HepG2 (cell line): ENCODE results near the gene PRDX3. TPM values are rescaled to one million over a fixed set of nuclear protein-coding genes. Genes with fewer than 3 reads are reported as not detected.

Source experiments
- ATAC-seq: fragments of 200-7000 bp; cut with Tn5 transposase; 3 replicates; pipeline ENCODE4 v1.9.1; 2020; ENCODE audit warnings: mild to moderate bottlenecking, moderate library complexity
- BruUV-seq: library from RNA; stranded (reverse); fragments of 400-500 nt; replicated peaks from 2 replicates; lab custom pipeline; 2021; lab: Mats Ljungman, UMichigan
- CTCF ChIA-PET: fragments of 300-600 bp; formaldehyde crosslinking; extraction: SDS; loops from one replicate; lab custom pipeline; 2021; ENCODE audit warnings: low total read pairs, inconsistent platforms, low intra/inter-chr PET ratio; lab: Yijun Ruan, JAX
- POLR2A ChIA-PET: fragments of 350-600 bp; sonication (Branson Sonifier 250); formaldehyde crosslinking; loops from one replicate; lab custom pipeline; 2020; ENCODE audit warnings: antibody characterized with exemption, inconsistent platforms; lab: Yijun Ruan, JAX
- DNase-seq: peaks from one replicate; pipeline ENCODE4 v3.0.0-alpha.2; 2015; ENCODE audit warnings: low spot score
- FAIRE-seq: peaks from 3 replicates; lab custom pipeline; 2011; peaks lifted over from hg19 to GRCh38; lab: Jason Lieb, UNC
- H2AFZ ChIP-seq: one replicate; pipeline ENCODE4 v1.6.1; 2011; ENCODE audit warnings: low read length, inconsistent platforms
- H3K27ac ChIP-seq: fragments of 300-600 bp; 3 replicates; pipeline ENCODE4 v1.8.0; 2011; ENCODE audit warnings: mixed run types, mild to moderate bottlenecking, mixed read lengths, low read length, inconsistent platforms; ENCODE audit not compliant: insufficient read depth; ENCODE audit errors: extremely low read length
- H3K27me3 ChIP-seq, 2 experiments: fragments of 200-600 bp in 1 of 2; 2 replicates in 1 of 2; 3 replicates in 1 of 2; pipeline versions ENCODE4 v1.6.0 to v1.8.0; 2011; ENCODE audit warnings: low read length in 2 of 2, mild to moderate bottlenecking in 2 of 2, moderate library complexity in 2 of 2, inconsistent platforms in 1 of 2; ENCODE audit not compliant: insufficient read depth in 2 of 2, control insufficient read depth in 1 of 2
- H3K36me3 ChIP-seq, 2 experiments: fragments of 200-600 bp in 1 of 2; replicated peaks in 1 of 2; 2 replicates in 1 of 2; 3 replicates in 1 of 2; pipeline versions ENCODE4 v1.5.1 to v1.8.0; 2011; ENCODE audit warnings: low read length in 2 of 2, inconsistent platforms in 1 of 2; ENCODE audit not compliant: insufficient read depth in 2 of 2, control insufficient read depth in 1 of 2
- H3K4me1 ChIP-seq: 2 replicates; pipeline ENCODE4 v1.5.1; 2012; ENCODE audit warnings: low read length, inconsistent platforms; ENCODE audit not compliant: insufficient read depth
- H3K4me2 ChIP-seq: 2 replicates; pipeline ENCODE4 v1.6.0; 2011; ENCODE audit warnings: low read depth, low read length, inconsistent platforms
- H3K4me3 ChIP-seq, 3 experiments: fragments of 200-600 bp in 1 of 3; sonication (generic), shearing (Covaris generic) in 1 of 3; replicated peaks in 1 of 3; 2 replicates each; pipeline ENCODE4 v1.5.1; 2011 to 2016; ENCODE audit warnings: low read length in 3 of 3, inconsistent platforms in 2 of 3, low read depth in 2 of 3, mild to moderate bottlenecking in 2 of 3, control low read depth in 1 of 3, mixed read lengths in 1 of 3; ENCODE audit not compliant: insufficient read depth in 1 of 3
- H3K79me2 ChIP-seq: one replicate; pipeline ENCODE4 v1.6.1; 2011; ENCODE audit warnings: low read length, inconsistent platforms; ENCODE audit not compliant: insufficient read depth
- H3K9ac ChIP-seq: 2 replicates; pipeline ENCODE4 v1.6.0; 2011; ENCODE audit warnings: mild to moderate bottlenecking, low read depth, low read length, inconsistent platforms; ENCODE audit not compliant: insufficient read depth
- H3K9me3 ChIP-seq: 2 replicates; pipeline ENCODE4 v1.5.1; 2012; ENCODE audit warnings: mild to moderate bottlenecking, low read length
- H4K20me1 ChIP-seq: 2 replicates; pipeline ENCODE4 v1.6.0; 2011; ENCODE audit warnings: inconsistent platforms, mild to moderate bottlenecking, low read length, moderate library complexity; ENCODE audit not compliant: insufficient read depth
- HMG20A ChIP-seq: IDR thresholded peaks from 2 replicates; pipeline ENCODE4 v1.6.1; 2016; ENCODE audit warnings: borderline replicate concordance
- HMGXB3 ChIP-seq: sonication (generic); formaldehyde crosslinking; IDR thresholded peaks from 2 replicates; pipeline ENCODE4 v1.4.0; 2020; ENCODE audit warnings: missing genetic modification reagents, borderline replicate concordance
- HOXA9 ChIP-seq: sonication (generic); formaldehyde crosslinking; IDR thresholded peaks from 2 replicates; pipeline ENCODE4 v1.8.1; 2022; ENCODE audit warnings: missing genetic modification reagents, mild to moderate bottlenecking, moderate library complexity, borderline replicate concordance
- MTF1 ChIP-seq: sonication (generic); formaldehyde crosslinking; IDR thresholded peaks from 2 replicates; pipeline ENCODE4 v1.5.0; 2020; ENCODE audit warnings: missing genetic modification reagents
- RARA ChIP-seq: IDR thresholded peaks from 2 replicates; pipeline ENCODE4 v1.6.1; 2016; ENCODE audit warnings: missing genetic modification reagents, missing compliant biosample characterization
- RXRA ChIP-seq: sonication (generic); formaldehyde crosslinking; IDR thresholded peaks from 2 replicates; pipeline ENCODE4 v1.5.1; 2020; ENCODE audit warnings: missing genetic modification reagents
- SP5 ChIP-seq: IDR thresholded peaks from 2 replicates; pipeline ENCODE4 v1.6.1; 2016; ENCODE audit warnings: low read depth, borderline replicate concordance
- SRSF9 ChIP-seq: fragments of 200-400 bp; formaldehyde crosslinking; IDR thresholded peaks from 2 replicates; pipeline ENCODE4 v1.6.1; 2018; ENCODE audit warnings: borderline replicate concordance, mild to moderate bottlenecking, low read depth, low read length; ENCODE audit not compliant: insufficient read depth, poor library complexity, severe bottlenecking
- WGBS: methylation state at CpG from one replicate; pipeline ENCODE4 v1.1.6; 2017; ENCODE audit warnings: low lambda C conversion rate; 5-methylcytosine and 5-hydroxymethylcytosine counted together
- in situ Hi-C: cut with HindIII; loops from 2 replicates; pipeline ENCODE4 v1.10.0; 2017; ENCODE audit warnings: low pct_unique_long_range_greater_than_20kb; ENCODE audit not compliant: extremely low pct_ligation_motif_present
- intact Hi-C: fragments of 100-400 bp; cut with micrococcal nuclease; formaldehyde crosslinking; loops from one replicate; pipeline ENCODE4 v1.10.0; 2022; ENCODE audit not compliant: unreplicated experiment
- polyA plus RNA-seq, 8 experiments: library from polyadenylated mRNA; depleted of rRNA in 3 of 8; stranded (reverse) in 7 of 8; unstranded in 1 of 8; fragments of >200 nt; fragmentation: Illumina TruSeq in 4 of 8; extraction: Trizol in 4 of 8; gene quantifications; 2 replicates each; pipeline versions ENCODE4 v1.2.1 to v1.2.3, GENCODE V29; 2011 to 2016; ENCODE audit warnings: low read depth in 4 of 8, missing spikeins in 1 of 8, mixed read lengths in 1 of 8; ENCODE audit not compliant: insufficient read depth in 1 of 8
- total RNA-seq, 5 experiments: library from RNA; depleted of rRNA; stranded (reverse); fragments of >200 nt; fragmentation: Illumina TruSeq; extraction: Trizol; gene quantifications; 2 replicates each; pipeline ENCODE4 v1.2.3, GENCODE V29; 2016; ENCODE audit warnings: low read depth in 1 of 5
- TF ChIP-seq, protein P1 (sequence below): sonication (generic); formaldehyde crosslinking; IDR thresholded peaks from 2 replicates; pipeline ENCODE4 v1.4.0; 2020; ENCODE audit warnings: missing genetic modification reagents

Gene PRDX3
- total and polyA plus RNA-seq, 2 of the 13 experiments (the other 11 are each of a cell fraction or from before 2014, with no cell fraction given), result 407 to 565 TPM

DNA sequence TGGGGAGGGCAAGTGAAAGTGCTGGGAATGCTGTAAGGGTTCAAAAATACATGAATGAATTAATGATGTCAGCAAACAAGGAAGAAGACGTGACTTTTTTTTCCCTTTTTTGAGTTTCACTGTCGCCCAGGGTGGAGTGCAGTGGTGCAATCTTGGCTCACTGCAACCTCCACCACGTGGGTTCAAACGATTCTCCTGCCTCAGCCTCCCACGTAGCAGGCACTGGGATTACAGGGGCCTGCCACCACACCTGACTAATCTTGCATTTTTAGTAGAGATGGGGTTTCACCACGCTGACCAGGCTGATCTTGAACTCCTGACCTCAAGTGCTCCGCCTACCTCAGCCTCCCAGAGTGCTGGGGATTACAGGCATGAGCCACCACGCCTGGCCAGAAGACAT lies 44.7 kb downstream of the PRDX3 start:
- Histone ChIP-seq H3K4me3 (no peak overlapping the region), H3K4me1 (peaks cover 32% of the 10 kb centered on the region), H3K27me3 (no peaks in the 10 kb centered on the region), H3K4me2 (no peak overlapping the region), H3K9me3 (no peaks in the 10 kb centered on the region), H3K27ac (no peak overlapping the region), H3K36me3 (peaks cover 14 to 52% of the 10 kb centered on the region in 2 experiments), H3K79me2 (no peaks in the 10 kb centered on the region), H4K20me1 (no peaks in the 10 kb centered on the region), H3K9ac (no peak overlapping the region), H2AFZ (no peak overlapping the region)
- CTCF ChIA-PET, result no interaction called here
- DNase-seq (no peak), FAIRE-seq (no peak), ATAC-seq (no peak)
- 87% methylated on average over 6 of the region's 8 CpGs for WGBS
- BruUV-seq, result no TSS peak
- TF ChIP-seq MTF1 (CRISPR knock-in tag), result no peak
- no peak for TF ChIP-seq SRSF9
- peak; percentile 25; the same call in 1 of the 2 replicates for TF ChIP-seq RXRA (CRISPR knock-in tag)
- TF ChIP-seq HMG20A (CRISPR knock-in tag), result no peak
- no peak for TF ChIP-seq HMGXB3 (CRISPR knock-in tag)
- peak; percentile 59 for TF ChIP-seq RARA (CRISPR knock-in tag)
- TF ChIP-seq, protein P1, sequence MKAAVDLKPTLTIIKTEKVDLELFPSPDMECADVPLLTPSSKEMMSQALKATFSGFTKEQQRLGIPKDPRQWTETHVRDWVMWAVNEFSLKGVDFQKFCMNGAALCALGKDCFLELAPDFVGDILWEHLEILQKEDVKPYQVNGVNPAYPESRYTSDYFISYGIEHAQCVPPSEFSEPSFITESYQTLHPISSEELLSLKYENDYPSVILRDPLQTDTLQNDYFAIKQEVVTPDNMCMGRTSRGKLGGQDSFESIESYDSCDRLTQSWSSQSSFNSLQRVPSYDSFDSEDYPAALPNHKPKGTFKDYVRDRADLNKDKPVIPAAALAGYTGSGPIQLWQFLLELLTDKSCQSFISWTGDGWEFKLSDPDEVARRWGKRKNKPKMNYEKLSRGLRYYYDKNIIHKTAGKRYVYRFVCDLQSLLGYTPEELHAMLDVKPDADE (CRISPR knock-in tag), result no peak
- TF ChIP-seq SP5, result peak; percentile 53; the same call in 1 of the 2 replicates
- no peak for TF ChIP-seq HOXA9 (CRISPR knock-in tag)
- in situ Hi-C loops (no loop called here), intact Hi-C loops (no loop called here)
- POLR2A ChIA-PET, result no interaction called here
